Left forelimb (tissue), 1 donor: ENCODE results near the gene LTBP3.

Experiments used
- DNase-seq: peaks from one replicate; pipeline ENCODE4 v3.0.0-alpha.2; 2018; ENCODE audit warnings: low spot score

Gene LTBP3

DNA sequence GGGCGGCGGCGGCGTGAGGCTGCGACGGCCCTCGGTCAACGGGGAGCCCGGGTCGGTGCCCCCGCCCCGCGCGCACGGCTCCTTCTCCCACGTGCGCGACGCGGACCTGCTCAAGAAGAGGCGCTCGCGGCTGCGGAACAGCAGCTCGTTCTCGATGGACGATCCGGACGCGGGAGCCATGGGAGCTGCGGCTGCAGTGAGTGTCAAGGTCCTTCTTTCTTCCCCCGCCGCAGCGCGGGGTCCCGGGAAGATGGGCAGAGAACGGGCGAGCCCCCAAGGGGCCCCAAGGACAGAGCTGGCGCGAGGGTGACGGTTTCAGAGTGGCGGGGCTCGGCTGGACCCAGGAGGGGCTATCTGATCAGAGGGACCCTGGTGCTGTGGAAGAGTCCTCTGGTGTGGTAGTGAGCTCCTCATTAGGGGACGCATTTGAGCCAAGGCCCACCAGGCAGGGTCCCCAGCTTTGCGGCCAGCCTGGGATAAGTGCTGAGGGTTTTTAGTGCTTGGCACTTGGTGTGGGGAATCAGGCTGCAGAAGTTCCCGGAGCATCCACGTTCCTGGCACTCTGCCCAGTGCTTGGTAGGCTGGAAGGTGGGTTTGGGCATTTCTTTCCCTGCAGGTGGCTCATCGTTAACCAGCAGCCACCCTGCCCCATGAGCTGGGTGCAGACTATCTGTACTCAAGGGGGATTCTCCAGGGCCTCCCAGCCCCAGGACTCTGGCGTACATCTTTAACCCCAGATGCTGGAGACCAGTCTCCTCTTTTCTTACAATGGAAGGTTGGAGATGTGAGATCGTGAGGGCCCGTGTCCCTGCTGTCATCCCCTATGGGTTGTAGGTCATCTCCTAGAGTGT is 27.5 kb upstream of the LTBP3 start:
- DNase-seq, result no peak

DNA sequence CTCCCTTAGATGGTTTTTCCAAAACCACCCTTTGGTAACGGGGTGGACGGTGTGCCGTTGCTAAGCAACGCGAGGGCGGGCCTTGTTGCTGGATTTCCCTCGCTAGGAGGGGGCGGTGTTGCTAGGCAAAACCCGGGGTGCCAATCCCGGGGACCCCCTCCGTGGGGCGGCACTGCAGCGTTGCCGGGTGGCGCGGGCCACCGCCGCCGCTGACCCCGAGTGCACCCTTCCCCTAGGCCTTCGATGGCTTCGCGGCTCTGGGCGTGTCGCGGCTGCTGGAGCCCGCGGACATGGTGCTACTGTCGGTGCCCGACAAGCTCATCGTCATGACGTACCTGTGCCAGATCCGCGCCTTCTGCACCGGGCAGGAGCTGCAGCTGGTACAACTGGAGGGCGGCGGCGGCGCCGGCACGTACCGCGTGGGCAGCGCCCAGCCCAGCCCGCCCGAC is 26.6 kb upstream of the LTBP3 start:
- no peak for DNase-seq

DNA sequence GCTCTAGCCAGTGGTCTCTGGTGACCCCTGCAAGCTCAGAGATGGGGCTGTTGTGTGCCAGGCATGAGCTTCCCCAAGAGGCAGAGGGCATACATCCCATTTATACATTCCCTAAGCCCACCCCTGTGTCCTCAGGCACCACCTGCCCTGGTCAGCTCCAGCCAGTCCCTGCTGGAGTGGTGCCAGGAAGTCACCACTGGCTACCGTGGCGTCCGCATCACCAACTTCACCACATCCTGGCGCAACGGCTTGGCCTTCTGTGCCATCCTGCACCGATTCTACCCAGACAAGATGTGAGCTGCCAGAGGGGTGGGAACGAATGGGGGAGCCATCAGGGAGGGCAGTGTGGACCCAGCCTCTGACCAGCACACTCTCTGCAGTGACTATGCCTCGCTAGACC is 25.9 kb upstream of the LTBP3 start:
- DNase-seq, result no peak

DNA sequence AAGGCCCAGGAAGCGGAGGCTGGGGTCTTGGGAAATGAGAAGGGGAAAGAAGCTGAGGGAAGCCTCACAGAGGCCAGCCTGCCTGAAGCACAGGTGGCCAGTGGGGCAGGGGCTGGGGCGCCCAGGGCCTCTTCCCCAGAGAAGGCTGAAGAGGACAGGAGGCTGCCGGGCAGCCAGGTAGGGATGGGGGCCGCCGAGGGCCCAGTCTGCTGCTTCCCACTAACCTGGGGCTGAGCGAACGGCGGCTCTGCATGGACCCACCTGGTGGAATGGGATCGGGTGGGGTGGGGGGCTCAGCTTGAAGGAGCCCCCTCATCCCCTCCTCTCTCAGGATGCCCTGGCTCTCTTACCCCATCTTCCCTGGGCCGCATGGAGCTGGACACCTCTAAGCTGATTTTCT is 25.4 kb upstream of the LTBP3 start:
- DNase-seq, result no peak

DNA sequence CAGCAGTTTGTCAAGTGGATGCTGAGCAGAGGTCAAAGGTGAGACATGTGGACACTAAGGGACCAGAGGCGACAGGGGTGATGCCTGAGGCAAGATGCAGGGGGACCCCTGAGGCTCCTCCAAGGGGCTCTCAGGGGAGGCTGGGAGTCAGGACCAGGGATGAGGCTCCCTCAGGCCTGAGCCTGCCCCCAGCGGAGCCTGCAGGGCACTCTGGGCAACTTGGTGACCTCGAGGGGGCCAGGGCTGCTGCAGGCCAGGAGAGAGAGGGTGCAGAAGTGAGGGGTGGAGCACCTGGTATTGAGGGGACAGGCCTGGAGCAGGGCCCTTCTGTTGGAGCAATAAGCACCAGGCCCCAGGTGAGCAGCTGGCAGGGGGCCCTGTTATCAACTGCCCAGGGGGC is 23.8 kb upstream of the LTBP3 start:
- no peak for DNase-seq

DNA sequence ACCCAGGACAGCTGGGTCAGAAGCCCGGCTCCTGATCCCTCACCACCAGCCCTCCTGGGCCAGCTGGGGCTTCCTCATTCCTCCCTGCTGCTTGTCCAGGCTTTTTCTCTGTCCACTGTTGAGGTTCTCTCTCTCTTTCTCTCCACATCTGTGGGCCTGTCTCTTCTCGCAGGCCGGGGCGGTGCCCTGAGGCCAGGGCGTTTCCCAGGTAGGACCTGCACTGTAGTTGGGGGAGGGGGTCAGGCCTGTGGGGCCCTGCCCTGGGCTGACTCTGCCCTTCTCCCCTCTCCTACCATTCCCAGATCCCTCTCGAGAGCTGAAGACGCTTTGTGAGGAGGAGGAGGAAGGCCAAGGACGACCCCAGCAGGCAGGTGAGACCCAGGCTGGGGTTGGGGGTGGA is 22.6 kb upstream of the LTBP3 start:
- no peak for DNase-seq

DNA sequence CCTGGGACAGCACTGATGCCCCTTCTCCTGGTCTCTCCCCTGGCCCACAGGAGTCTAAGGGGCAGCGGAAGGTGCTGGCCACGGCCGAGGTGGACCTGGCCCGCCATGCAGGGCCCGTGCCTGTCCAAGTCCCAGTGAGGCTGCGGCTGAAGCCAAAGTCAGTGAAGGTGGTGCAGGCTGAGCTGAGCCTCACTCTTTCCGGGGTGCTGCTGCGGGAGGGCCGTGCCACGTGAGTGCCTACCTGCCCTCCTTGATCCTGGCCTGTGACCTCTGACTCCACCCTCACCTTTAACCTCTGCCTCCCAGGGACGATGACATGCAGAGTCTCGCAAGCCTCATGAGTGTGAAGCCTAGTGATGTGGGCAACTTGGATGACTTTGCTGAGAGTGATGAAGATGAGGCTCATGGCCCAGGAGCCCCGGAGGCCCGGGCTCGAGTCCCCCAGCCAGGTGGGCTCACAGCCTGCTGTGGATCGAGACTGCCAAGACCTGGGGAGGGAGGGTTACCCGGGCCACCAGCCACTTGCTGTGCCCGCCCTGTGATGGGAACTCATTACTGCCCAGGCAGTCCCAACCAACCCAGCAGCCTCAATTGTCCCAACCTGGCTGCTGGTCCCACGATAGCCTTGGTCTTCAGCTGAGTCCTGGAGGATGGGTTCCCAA is 22.0 kb upstream of the LTBP3 start:
- no peak for DNase-seq

DNA sequence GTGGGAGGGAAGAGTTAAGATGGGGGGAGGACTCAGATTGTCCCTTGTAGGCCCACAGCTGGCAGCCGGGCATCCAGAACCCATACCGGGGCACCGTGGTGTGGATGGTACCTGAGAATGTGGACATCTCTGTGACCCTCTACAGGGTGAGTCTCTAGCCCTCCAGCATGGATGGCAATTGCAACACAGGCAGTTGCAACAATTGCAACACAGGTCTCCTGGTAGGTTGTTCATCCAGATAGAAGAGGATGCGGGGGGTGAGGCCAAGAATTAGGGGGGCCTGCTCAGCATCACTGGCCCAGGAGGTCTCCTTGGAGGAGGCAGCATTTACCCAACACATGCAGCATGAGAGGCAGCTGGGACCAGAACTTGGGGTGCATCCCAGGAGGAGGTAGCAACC is 21.1 kb upstream of the LTBP3 start:
- no peak for DNase-seq

DNA sequence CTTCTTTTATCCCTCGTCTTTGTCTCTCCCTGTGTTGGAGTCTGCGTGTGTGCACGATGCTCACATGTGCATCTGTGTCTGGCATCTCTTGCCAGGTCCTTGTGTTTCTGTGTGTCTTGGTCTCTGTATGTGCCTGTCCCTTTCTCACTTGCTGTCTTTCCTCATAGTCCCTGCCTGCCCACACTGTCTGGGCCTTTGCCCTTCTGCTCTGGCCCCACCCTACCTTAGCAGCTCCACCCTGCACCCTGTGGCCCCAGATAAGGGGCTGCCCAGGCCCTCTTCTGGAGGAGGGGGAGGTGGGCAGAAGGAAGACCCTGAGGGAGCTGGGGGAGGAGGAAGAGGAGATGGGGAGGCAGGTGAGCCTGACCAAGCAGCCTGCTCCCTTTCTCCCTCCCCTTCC is 20.5 kb upstream of the LTBP3 start:
- DNase-seq, result no peak

DNA sequence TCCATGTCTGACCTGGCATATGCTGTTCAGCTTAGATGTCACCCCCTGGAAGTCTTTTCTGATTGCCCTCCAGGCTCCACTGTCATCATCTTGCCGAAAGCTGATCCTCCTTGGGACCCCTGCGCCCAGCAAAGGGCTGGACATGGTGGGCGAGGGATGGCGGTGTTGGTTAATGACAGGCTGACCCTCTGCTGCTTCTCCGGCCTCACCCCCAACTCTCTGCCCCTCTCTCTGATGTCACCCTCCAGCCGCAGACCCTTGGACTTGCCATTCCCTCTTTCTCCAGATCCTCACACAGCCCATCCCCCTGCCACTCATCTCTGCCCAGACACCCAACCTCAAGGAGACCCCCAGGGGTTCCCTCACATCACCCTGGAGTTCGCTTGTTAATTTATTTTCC is 20.0 kb upstream of the LTBP3 start:
- no peak for DNase-seq

DNA sequence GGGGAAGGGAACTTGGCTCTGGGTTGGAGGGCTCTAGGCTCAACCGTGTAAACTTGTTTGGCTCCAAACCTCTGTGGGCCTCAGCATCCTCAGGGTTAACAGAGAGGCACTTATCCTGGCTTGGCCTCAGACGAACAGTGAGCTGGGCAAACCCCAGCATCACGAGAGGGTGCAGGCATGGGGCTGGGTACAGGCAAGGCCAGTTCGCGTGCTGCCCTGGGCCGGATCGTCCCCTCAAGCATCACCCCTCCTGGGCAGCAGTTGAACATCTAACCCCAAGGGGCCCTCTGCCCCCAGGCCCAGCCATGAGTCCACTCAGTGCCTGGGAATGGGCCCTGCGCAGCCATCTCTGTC is 19.6 kb upstream of the LTBP3 start:
- DNase-seq, result no peak

DNA sequence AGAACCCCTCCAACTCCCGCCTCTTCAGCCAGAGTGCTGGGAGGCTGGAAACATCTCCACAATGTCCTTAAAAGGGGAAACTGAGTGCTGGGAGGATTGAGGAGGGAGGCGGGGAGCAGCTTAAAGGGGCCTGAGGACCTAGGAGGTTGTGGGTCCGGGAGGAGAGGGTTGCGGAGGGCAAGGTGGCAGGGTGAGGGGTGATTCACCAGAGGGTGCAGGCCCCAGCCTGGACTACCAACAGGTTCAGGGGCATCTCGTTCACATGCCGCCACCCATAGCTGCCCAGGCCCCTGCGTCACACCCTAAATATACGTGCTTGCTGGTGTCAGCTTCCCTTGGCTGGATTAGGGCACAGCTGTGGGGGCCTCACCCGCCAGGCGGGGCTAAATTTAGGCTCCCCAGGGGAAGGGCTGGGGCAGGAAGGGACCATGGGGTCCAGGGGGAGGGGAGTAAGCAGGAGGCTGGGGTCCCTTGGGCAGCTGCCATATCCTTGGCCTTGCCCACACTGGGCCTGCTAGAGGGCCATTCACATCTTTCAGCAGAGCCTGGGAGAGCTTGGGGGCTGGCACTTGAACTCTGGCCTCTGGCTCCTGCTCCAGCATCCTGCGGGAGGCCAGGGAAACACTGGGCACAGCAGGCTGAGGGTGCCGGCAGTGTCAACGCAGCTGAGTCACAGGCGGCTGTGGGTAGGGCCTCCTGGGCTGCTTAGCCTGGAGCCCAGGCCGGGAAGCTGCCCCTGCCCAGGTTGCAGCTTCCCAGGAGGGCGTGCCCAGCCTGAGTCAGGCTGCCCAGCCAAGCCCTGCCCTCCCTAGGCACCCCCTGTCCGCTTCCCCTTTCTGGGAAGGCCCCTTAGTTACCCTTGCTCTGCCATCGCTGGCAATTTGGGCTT is 19.0 kb upstream of the LTBP3 start:
- DNase-seq, result no peak

DNA sequence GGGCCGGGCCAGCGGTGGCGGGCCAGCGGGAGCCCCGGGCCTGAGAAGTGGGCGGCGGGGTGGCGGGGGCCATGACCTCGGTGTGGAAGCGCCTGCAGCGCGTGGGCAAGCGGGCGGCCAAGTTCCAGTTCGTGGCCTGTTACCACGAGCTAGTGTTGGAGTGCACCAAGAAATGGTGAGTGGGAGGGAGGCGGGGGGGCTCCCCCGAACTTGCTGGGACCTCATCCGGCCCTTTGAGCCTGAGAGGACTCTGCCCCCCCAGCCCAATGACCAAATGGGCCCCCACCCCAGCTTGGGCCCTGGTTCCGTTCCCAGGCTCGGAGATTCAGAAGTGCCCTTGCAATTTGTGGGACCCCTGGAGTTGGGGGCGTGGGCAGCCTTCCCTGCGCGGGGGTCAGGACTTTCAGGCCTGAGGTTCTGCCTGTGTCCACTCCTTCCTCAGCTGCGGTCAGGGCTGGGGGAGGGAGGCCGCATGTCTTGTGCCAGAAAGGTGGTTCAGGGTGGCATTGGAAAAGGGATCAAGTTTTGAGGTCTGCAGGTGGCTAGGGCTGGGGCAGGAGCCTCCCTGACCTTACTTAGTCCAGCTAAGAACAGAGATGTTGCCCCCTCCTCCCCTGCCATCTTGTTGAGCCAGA is 18.2 kb upstream of the LTBP3 start:
- no peak for DNase-seq

DNA sequence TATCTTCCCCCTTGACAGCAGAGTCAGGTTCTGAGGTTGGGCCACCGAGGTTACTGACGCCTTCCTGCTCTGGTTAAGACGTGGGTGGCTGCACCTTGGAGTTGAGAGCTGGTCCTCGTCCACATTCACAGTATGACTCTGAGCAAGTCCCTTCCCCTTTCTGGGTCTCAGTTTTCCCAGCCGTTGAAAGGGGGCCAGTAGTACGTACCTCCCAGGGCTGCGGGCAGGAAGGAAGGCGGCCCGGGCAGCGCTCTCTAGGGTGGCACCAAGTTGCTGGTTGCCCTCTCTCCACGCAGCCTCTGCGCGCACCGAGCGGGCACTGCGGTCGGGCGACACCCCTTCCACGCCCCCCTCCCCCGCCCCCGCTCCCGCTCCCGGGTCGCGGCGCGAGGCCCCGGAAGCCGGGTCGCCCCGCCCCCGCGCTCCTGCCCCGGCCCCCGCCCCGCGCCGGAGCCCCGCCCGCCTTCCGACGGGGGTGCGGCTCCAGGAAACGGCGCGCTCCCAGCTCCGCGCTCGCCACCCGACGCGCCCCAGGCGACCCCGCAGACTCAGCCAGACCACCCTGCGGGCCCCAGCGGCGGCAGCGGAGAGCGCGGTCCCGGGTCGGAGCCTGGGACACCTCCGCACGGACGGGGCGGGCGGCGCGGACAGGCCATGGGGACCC is 17.5 kb upstream of the LTBP3 start, which contains the start of gene EHBP1L1:
TSS of gene EHBP1L1 (plus strand) at position 486 of the 664 bp plus-strand sequence. CDS start 250 bp downstream, outside the sequence.
- no peak for DNase-seq

DNA sequence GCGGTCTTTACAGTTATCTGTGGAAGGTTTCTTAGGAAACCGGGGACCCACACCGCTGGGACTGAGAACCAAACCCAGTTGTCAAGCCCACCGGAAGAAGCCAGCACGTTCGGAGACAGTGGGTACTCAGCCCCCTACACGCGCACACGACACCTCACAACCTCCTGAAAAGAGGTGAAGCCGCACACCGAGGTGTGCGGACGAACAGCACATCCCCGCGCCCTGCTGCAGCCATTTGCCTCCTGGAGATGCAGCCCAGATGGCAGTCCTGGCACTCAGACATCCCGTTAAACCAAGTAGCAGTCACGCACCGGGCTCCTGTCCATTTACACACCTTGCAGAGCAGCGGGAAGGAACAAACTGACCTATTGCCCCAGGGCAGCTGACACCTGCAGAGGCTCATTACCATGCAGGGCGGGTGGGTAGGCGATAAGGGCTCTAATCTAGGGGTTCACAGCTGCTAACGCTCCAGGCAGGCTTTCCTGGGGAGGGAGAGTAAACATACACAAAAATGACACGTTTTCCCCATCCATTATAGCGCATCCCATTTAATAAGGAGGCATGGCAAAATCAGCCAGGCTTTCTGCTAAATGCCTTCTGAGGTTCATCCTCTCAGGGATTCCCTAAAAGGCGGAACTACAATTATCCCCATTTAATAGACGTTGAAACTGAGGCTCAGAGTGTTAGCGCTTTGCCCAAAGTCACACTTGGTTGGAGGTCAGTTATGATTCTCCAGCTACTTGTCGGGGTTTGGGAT is 16.8 kb upstream of the LTBP3 start:
- DNase-seq, result no peak

DNA sequence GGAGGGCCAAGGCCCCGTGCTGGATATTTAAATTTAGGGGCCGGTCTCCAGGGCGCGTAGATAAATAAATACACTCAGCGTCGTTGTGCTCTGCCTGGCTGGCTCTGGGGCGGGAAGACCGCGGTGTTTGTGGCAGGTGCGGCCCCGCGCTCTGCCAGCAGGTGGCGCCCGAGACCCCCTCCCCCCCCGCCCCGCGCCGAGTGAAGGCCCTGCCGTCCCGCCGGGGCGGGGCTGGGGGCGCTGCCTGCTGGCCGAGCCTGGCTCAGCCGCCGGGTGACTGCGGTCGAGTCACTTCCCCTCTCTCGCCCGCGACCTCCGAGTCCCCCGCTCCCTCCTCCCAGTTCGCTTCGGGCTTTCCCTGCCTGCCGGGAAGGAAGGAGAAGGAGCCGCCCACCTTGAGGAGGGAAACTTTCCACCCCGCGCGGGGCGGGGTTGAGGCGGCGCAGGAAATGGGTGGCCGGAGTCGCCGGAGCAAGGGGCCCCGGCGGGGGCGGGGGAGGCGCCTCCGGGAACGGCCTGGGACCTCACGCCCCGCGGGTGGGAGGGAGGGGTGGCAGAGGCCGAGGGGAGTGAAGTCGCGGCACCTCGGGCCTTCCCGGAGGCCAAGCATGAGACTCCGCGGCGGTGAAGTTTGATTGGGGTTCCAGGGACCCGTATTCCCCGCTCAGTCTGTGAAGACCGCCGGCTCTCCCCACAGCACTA is 16.1 kb upstream of the LTBP3 start:
- peak; percentile 97 for DNase-seq

DNA sequence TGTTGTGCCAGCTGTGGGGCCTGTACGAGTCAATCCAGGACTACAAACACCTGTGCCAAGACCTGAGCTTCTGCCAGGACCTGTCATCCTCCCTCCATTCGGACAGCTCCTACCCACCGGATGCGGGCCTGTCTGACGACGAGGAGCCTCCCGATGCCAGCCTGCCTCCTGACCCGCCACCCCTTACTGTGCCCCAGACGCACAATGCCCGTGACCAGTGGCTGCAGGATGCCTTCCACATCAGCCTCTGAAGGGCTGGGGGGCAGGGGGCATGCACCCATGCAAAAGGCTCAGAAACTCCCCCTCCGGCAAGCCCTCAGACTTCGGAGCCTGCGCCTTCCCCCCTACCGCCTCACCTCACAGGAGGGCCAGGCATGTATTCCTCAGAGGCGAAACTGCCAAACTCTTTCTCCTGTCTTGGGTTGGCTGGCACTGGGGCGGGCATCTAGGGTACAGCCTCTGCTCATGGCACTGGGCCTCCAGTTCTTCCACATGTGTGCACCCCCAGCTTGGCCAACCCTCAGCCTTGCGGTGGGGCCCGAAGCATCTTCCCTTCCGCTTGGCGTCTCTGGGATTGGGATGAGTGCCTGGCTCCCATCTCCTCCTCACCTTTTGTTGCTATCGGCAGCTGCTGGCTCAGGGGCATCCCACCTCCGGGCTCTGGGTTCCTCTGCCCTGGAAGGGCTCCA is 15.4 kb upstream of the LTBP3 start:
- no peak for DNase-seq

DNA sequence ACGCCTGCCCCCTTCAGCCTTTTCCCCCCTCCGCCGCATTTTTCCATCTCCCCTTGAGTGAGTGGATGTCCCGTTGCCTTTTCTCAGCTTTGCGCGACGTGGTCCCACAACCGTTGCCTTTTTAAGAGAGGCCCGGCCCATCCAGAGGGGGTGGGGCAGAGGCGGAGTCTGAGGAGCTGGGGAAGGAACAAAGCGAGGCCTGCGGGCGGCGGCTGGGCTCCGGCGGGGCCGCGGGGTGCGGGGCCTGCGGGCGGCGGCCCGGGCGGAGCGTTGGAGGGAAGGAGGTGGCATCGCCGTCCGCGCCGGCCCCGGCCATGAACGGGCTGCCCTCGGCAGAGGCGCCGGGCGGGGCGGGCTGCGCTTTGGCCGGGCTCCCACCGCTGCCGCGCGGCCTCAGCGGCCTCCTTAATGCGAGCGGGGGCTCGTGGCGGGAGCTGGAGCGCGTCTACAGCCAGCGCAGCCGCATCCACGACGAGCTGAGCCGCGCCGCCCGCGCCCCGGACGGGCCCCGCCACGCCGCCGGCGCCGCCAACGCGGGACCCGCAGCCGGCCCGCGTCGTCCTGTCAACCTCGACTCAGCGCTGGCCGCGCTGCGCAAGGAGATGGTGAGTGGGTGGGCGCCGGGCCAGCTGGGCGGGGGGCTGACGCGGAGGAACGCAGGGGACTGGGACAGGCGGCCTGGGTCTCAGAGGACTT is 14.3 kb upstream of the LTBP3 start, which contains the start of gene FAM89B:
TSS of gene FAM89B (plus strand) at position 183 of the 696 bp plus-strand sequence. CDS start at position 315, 132 bp downstream.
- peak; percentile 93 for DNase-seq

DNA sequence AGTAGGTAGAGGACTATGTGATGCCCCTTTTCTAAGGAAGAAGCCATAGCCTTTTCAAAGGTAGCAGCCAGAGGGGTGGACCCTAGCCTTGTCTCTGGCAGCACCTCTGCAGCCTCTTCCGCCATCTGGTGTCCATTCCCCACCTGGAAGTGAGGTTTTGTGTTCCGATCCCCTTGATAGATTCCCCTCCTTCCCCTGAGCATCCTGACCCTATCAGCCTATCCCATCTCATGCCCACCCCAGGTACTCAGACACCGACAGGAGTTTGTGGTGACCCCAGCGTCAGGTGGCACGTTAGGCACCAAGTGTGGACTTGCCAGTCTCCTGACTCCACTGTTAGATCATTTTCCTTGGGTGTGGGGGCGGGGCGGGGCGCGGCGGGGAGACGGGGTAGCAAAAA is 13.8 kb upstream of the LTBP3 start:
- DNase-seq, result no peak
